Muscle layer of duodenum (tissue), 2 donors: Measurements from ENCODE around the gene STUM.
A peak's percentile ranks its signal among the peaks of the same experiment; 100 is the strongest.

Source experiments
- H3K27ac ChIP-seq: one replicate; pipeline ENCODE4 v1.7.0; 2013; ENCODE audit warnings: mild to moderate bottlenecking, low read length
- H3K27me3 ChIP-seq: one replicate; pipeline ENCODE4 v1.7.0; 2013; ENCODE audit warnings: low read depth, mild to moderate bottlenecking, control low read depth, low read length
- H3K36me3 ChIP-seq, 2 donors: one replicate each; pipeline ENCODE4 v1.7.0; 2013; ENCODE audit warnings: low read length in 2 of 2, control low read depth in 1 of 2, mild to moderate bottlenecking in 1 of 2; ENCODE audit not compliant: insufficient read depth in 2 of 2, control insufficient read depth in 1 of 2
- H3K4me1 ChIP-seq, 2 donors: one replicate each; pipeline ENCODE4 v1.7.0; 2013; ENCODE audit warnings: low read length in 2 of 2, mild to moderate bottlenecking in 2 of 2, control low read depth in 1 of 2, moderate library complexity in 1 of 2; ENCODE audit not compliant: insufficient read depth in 2 of 2, control insufficient read depth in 1 of 2
- H3K4me3 ChIP-seq, 2 donors: one replicate each; pipeline ENCODE4 v1.7.0; 2013; ENCODE audit warnings: low read length in 2 of 2, low read depth in 1 of 2, mild to moderate bottlenecking in 1 of 2
- H3K9me3 ChIP-seq, 2 donors: one replicate each; pipeline ENCODE4 v1.7.0; 2013; ENCODE audit warnings: low read length in 2 of 2, control low read depth in 1 of 2, mild to moderate bottlenecking in 1 of 2; ENCODE audit not compliant: control insufficient read depth in 1 of 2
- donor health status: healthy.

STUM gene

DNA sequence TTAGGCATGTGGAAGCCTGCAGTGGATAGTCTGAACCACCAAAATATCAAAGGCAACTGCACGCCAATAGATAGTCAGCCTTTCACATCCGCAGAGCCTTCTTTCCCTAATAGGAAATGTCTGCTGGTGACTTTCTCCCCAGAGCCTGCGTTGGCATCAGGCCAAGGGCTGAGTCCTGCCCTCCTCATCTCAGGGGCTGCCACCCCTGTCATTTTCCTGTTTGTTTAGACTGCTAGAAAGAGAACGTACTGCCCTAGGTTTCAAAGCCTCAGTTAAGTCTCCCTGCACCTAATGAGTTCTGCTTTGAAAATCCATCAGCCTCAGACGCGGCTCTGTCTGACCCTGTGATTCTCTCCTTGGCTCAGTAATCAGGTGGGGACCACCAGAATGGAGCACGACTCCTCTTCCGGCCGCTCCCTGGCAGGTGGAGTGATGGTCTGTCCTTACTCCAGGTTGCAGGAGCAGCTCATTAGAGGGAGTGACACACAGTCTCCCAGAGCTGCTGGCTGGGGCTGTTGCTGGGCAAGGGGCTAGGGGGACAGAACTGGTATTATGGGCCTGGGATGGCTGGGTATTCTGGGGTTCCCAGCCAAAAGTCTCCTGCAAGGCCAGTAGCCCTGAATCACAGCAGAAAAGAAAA, 27.3 kb downstream of the STUM start:
- peak overlapping the region; percentile 22 for H3K27ac ChIP-seq
- H3K9me3 ChIP-seq, result no peaks in the 10 kb centered on the region
- no peaks in the 10 kb centered on the region for H3K27me3 ChIP-seq
- H3K4me3 ChIP-seq, result no peak overlapping the region
- no peaks in the 10 kb centered on the region for H3K36me3 ChIP-seq
- peaks cover 0 to 9% of the 10 kb centered on the region in 2 donors for H3K4me1 ChIP-seq

DNA sequence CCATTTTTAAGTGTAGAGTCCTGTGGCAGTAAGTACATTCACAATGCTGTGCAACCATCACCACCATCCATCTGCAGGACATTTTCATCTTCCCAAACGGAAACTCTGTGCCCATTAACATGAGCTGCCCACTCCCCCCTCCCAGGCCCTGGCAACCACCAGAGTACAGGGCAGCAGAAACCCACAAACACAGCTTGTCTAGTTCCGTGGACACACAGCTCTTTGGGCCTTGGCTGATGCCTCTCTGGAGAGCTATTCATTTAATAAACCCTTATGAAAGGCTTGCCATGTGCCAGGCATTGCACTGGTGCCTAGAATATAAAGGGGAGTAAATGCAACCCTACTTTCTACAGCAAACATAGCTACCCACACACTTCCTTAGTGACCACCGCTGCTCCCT, 28.0 kb downstream of the STUM start:
- Histone ChIP-seq H3K27me3 (no peaks in the 10 kb centered on the region), H3K4me3 (no peak overlapping the region), H3K36me3 (no peaks in the 10 kb centered on the region), H3K27ac (no peak overlapping the region), H3K4me1 (peaks cover 0 to 9% of the 10 kb centered on the region in 2 donors), H3K9me3 (no peaks in the 10 kb centered on the region)

DNA sequence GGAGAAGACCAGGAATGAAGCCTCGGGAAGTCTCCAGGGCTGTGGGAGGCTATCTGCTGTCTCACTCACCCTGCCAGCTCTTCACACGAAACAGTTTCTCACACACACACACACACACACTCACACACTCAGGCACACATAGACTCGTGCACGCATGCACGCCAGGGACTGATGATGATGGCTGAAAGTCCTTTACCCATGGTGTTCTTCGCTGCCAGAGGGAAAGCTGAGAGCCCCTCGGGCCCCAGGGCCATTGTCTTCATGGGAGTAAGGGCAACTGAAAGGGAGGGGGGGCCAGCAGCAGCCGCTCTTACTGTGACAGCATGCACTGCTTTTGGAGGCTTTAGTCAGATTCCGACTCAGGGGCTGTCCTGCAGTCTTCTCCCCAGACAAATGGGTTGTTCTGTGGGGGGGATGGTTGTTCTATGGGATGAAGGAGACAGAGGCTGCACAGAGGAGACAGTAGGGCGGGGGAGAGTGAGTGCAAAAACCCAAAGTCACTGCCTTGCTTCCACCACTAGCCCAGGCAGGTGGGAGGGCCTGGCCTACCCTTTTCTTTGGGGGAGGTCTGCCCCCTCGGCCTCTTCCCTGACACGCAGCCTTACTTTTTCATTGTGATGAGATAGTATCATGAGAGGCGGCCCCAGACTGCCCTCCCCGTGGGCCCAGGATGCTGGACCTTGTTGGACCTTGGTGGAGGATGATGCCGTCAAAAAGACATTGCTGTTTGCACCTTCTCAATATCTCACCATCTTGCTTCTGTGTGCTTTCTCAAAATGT, 29.0 kb downstream of the STUM start:
- no peaks in the 10 kb centered on the region for H3K27me3 ChIP-seq
- H3K4me3 ChIP-seq, result no peak overlapping the region

DNA sequence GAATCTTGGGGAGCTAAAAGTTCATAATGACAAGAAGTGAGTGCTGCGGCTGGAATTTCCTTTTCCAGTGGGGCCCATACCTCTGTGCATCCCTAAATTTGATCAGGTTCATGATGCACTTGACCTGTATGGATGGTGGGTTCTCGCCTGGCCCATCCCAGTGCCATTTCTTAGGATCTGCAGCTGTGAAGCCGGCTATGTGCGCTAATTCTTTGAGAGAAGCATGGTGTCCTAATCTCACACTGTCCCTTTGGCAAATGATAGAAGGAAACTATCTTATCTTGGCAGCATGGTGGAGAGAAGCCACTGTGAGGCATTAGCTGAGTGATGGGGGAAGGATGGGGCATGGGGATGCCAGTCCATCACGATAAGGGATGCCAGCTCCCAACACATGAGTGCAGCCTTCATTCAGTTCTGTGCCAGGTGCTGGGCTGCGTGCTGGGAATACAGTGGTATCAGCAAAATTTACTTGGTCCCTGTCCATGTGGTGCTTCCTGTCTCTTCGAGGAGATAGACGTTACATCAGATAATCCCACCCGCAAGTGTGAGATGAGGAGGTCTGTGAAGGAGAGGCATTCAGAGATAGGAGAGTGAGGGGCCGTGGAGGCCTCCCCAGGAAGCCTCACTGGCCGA, 30.5 kb downstream of the STUM start:
- no peaks in the 10 kb centered on the region for H3K27me3 ChIP-seq
- no peak overlapping the region for H3K4me3 ChIP-seq
- H3K36me3 ChIP-seq, result no peaks in the 10 kb centered on the region
- H3K4me1 ChIP-seq, result peaks cover 0 to 9% of the 10 kb centered on the region in 2 donors
- H3K27ac ChIP-seq, result no peak overlapping the region
- no peaks in the 10 kb centered on the region for H3K9me3 ChIP-seq

More for the DNA sequence above, 29.0 kb downstream of the STUM start:
- H3K27ac ChIP-seq, result no peak overlapping the region
- H3K9me3 ChIP-seq, result no peaks in the 10 kb centered on the region
- no peaks in the 10 kb centered on the region for H3K36me3 ChIP-seq
- peaks cover 0 to 9% of the 10 kb centered on the region in 2 donors for H3K4me1 ChIP-seq

DNA sequence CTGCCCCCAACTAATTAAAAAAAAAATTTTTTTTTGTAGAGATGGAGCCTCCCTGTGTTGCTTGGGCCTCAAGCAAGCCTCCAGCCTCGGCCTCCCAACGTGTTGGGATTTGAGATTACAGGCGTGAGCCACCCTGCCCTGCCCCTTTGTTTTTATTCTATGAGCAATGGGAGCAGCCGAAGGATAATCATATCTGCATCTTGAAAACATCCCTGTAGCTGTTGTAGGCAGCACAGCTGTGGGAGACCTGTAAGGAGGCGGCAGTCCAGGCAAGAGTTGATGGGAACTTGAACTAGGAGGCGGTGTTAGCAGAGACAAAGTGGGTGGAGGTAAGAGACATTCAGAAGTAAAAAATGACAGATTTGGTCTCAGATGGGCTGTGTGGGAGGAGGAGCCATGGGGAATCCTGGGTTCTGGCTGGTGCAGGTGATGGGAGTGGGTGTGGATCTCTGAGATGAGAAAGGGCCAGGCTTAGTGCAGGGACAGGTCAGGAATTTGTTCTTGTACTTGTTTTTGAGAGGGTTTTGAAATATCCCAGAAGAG, 31.3 kb downstream of the STUM start:
- peaks cover 0 to 6% of the 10 kb centered on the region in 2 donors for H3K4me1 ChIP-seq
- H3K27ac ChIP-seq, result no peak overlapping the region
- no peaks in the 10 kb centered on the region for H3K27me3 ChIP-seq
- no peaks in the 10 kb centered on the region for H3K9me3 ChIP-seq
- H3K36me3 ChIP-seq, result no peaks in the 10 kb centered on the region
- H3K4me3 ChIP-seq, result no peak overlapping the region

DNA sequence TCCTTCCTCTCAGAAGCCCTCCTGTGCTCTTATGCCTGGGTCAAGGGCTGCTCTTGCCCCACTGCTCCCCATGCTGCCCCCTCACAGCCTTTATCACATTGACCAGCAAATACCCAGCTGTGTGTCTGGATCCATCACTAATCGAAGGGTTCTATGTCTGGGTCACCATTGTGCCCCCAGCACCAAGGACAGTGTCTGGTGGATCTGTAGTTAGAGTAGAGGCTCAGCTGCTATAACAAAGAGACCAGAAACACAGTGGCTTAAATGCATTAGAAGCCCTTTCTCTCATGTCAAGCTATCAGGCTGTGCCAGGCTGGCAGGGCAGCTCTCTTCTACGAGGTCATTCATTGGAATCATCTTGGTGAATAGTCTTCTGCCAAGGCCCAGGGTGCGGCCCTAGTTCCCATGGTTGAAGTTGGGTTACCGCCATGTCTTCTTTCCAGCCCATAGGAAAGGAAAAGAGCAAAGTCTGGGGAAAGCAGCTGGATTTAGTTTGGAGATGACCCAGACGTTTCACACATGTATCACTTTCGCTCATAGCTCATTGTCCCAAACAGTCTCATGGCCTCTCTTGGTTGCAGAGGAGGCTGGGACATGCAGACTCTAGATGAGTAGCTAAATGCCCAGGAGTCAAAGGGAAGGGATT, 32.2 kb downstream of the STUM start:
- Histone ChIP-seq H3K27me3 (no peaks in the 10 kb centered on the region), H3K9me3 (no peaks in the 10 kb centered on the region), H3K4me3 (no peak overlapping the region), H3K4me1 (no peaks in the 10 kb centered on the region), H3K36me3 (no peaks in the 10 kb centered on the region), H3K27ac (no peak overlapping the region)

DNA sequence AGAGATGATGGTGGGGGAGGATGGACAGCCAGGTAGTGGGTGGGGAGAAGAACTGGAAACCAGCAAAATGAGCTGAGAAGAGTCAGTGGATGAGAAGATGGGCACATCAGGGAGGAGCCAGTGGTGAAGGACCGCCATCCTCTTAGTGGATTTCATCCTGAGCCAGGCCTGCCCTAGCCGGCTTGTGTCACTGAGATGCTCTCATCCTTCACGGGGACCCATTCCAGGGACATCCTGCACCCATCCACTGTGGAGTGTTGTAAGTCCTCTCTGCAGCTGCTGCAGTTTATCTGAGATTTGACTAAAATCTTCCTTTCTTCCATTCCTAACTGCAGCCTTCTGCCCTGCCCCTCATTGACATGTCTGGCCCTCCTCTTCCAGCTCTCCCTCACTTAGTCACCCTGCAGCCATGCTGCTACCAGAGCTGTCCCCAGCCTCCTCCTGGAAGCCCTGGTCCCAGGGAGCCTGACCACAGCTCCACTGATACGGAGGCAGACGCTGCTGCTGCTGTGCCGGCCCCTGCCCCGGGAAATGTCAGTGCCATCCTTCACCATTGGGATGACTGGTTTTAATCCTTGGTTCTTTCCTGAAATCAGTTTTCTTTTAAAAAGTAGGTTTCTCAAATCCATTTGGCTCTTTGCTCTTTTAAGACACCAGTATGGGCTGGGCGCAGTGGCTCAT, 33.2 kb downstream of the STUM start:
- H3K27ac ChIP-seq, result no peak overlapping the region
- H3K9me3 ChIP-seq, result no peaks in the 10 kb centered on the region
- H3K4me3 ChIP-seq, result no peak overlapping the region
- H3K4me1 ChIP-seq, result no peaks in the 10 kb centered on the region
- no peaks in the 10 kb centered on the region for H3K27me3 ChIP-seq
- H3K36me3 ChIP-seq, result no peaks in the 10 kb centered on the region

DNA sequence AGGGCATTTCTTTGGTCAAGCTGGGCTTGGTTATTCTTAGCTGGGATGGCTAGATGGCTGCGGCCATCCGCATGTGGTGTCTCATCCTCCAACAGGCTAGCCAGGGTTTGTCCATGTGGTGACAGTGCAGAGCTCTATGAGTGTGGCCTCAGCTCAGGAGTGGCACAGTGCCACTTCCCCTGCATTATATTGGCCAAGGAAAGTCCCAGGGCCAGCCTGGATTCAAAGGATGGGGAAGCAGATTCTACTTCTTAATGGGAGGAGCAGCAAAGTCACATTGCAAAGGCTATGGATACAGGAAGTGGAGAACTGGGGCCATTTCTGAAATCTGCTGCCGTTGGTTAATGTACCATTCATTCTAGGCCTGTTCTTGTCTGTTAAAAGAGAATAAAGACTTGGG, 34.4 kb downstream of the STUM start:
- no peak overlapping the region for H3K27ac ChIP-seq
- no peaks in the 10 kb centered on the region for H3K36me3 ChIP-seq
- no peaks in the 10 kb centered on the region for H3K27me3 ChIP-seq
- H3K4me1 ChIP-seq, result no peaks in the 10 kb centered on the region
- H3K9me3 ChIP-seq, result no peaks in the 10 kb centered on the region
- no peak overlapping the region for H3K4me3 ChIP-seq

DNA sequence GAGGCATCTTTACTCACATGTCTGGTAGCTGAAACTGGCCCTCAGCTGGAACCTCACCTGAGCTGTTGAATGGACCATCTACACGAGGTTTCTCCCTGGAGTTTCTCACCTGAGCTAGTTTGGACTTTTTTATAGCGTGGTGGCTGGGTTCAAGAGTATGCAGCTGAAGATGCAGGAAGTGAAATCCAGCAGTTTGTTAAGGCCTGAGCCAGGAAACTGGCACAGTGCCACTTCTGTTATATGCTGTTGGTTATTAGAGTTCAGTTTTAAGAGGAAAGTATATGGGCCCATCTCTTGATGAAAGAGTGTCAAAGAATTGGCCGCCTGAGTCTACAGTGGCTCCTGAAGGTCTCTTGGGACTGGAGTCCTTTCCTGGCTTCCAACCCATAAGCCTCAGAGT, 35.6 kb downstream of the STUM start:
- no peaks in the 10 kb centered on the region for H3K36me3 ChIP-seq
- H3K27me3 ChIP-seq, result no peaks in the 10 kb centered on the region
- H3K9me3 ChIP-seq, result no peaks in the 10 kb centered on the region
- no peak overlapping the region for H3K27ac ChIP-seq
- H3K4me1 ChIP-seq, result no peaks in the 10 kb centered on the region
- H3K4me3 ChIP-seq, result no peak overlapping the region

DNA sequence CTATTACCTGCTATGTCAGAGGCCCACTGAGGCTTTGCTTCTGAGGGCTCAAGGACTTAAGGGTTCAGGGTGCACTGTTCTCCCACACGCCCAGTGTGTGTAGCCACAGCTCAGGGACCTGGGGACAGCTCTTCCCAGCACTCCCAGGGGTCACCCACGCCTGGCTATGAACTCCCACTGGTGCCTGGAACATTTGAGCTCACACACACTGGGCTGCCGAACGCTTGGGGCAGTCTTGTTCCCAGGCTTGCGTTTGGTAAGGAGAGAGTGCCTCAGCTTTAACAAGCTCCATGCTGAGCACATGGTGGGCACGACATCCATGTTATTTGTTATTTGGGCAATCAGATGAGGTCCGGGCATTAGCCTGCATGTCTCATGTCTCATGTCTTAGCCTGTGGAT, 37.6 kb downstream of the STUM start:
- no peaks in the 10 kb centered on the region for H3K9me3 ChIP-seq
- no peaks in the 10 kb centered on the region for H3K36me3 ChIP-seq
- H3K27me3 ChIP-seq, result no peaks in the 10 kb centered on the region
- H3K4me1 ChIP-seq, result no peaks in the 10 kb centered on the region
- H3K27ac ChIP-seq, result no peak overlapping the region
- H3K4me3 ChIP-seq, result no peak overlapping the region
